Right kidney (tissue), 1 donor: ENCODE results near the gene KRTAP17-1.
"Not testable (repeated sequence)": the region's sequence is repeated elsewhere in the genome, so short reads cannot be mapped to it uniquely, and the experiment has no call there.

Experiments used
- DNase-seq: peaks from one replicate; pipeline ENCODE4 v3.0.0-alpha.2; 2016

Gene KRTAP17-1

DNA sequence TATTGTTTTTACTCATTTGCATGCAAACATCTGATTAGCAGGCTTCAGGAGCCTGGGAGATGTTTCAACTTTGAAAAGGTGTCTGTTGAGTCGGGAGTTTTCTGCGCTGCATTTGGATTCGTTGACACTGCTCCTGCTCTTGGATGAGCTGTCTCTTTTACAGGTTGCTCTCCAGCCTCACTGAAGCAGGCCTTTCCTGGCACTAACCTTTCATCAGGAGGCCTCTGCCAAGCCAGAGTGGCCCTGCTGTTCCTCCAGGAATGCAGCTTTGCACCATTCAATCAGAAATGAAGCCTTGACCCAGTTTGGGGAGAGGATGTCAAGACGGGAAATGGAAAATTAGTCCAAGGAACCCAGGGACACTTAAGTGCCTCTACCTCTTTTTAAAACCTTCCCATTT, 12.5 kb downstream of the KRTAP17-1 start:
- no peak for DNase-seq

DNA sequence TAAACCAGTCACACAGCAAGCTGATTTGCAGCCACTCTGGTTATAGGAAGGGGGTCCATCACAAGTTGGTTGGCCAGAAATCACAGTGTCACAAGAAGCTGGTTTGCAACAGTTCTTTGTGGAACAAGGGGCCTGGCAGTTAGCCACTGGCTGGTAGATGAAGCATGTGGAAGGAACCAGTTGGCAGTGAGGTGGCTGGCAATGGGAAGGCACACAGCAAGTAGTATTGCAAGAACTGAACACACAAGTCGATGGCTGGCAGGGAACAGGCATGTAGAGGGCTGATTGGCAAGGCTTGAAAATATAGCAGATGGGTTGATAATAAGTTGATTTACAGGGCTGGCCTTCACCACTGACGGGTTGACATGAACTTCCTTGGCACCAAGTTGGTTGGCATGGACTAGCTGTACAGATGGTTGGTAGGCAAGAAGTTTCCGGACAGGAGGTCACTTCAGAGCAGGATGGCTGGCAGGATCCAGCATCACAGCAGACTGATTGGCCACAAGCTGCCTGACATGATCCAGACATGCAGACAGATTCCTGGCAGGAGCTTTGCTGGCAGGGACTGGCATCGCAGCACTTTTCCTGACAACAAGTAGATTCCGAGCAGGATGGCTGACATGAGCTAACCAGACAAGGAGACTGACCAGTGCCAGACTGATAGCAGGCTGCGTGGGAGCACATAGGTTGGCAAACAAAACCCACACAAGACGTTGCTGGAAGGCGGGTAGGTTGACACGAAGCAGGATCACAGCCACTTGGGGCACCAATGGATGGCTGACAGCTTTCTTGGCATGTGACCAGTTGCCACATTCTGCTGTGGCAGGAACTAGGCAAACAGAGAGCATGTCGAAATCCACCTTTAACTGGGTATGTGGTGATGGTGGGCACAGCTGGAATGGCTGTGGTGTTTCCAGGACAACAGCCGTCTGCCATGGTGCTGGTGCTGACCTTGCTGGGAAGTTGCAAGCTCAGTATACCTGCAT, 13.3 kb downstream of the KRTAP17-1 start, which contains the start of gene KRTAP29-1:
Gene KRTAP29-1, minus strand, starts transcription at position 936 of the 986 bp plus-strand sequence. Its CDS starts 0 bp downstream, at position 936.
- no peak for DNase-seq

DNA sequence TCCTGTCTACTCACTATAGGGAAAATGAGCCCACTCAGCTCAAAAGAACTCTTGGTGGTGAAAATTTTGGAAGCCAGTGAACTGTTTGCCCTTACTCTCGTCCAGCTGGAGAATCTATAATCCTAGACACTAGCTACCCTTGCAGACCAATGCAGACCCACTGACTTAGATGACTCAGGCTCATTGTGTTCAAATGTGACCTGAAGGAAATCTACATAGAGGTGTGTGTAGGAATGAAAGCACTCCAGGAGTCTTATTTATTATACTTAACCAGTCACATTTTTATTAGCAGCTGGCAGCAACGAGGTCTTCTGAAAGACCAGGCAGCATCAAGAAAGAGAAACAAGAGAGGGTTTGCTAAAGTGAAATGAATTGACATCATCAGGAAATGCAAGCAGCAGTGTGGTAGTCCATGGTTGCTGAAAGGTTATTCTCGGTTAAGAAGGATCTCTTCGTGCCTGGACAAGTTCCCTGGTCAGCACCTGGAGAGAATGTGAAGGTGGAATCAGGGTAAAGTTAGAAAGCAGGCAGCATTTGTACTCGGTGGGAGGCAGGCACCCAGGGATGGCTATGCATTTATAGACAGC, 14.2 kb downstream of the KRTAP17-1 start:
- no peak for DNase-seq

DNA sequence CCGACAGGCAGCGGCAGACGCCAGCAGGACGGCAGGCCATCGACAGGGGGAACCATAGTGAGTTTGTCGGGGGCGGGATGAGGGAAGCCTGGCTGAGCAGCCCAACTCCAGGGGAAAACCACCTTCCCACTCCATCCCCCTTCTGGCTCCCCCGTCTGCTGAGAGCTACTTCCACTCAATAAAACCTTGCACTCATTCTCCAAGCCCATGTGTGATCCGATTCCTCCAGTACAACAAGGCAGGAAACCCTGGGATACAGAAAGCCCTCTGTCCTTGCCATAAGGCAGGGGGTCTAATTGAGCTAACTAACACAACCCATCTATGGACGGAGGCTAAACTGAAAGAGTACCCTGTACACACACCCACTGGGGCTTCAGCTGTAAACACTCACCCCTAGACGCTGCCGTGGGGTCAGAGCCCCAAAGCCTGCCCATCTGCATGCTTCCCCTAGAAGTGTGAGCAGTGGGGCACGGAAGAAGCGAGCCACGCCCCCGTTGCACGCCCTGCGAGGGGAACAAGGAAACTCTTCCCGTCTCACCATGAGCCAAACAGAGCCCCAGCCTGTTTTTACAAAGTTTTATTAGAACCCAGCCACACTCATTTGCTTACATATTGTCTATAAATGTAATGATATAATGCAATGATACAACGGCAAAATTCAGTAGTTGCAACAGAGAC, 16.9 kb downstream of the KRTAP17-1 start:
- DNase-seq = no peak

DNA sequence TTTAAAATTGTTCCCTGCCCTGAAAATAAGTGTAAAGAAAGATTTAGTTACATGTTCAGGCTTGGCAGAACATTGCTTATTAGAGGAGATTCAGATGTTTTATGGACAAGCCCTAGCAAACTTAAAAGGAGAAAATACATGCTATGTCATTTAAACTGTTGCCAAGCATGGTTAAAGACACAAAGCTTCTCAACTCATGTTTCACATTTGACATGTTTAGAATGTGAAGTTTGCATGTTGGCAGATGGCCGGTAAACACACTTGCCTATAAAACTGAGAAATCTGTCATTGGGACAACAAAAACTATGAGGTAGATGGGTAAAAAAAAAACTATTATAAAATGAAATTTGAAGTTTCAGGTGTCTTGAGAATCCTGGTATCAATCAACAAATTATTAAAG, 18.7 kb downstream of the KRTAP17-1 start:
- DNase-seq = no peak

DNA sequence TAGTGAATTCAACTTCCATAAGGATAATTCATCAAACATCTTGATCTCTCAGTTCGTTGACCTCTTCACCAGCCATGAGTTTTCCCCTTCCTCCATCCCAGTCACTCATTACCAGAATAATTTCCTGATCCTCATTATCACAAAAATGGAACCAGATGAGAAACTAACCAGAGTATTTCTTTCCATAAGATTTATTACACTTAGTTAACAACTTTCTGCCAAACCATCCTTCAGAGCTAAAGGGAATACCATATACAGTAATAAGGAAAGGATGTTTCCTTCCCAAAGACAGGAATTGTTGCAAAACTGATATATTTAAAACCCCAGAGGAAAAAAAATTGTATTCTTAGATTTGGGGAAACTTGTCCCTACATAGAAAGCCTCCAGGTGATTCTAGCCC, 21.5 kb downstream of the KRTAP17-1 start:
- DNase-seq = no peak

DNA sequence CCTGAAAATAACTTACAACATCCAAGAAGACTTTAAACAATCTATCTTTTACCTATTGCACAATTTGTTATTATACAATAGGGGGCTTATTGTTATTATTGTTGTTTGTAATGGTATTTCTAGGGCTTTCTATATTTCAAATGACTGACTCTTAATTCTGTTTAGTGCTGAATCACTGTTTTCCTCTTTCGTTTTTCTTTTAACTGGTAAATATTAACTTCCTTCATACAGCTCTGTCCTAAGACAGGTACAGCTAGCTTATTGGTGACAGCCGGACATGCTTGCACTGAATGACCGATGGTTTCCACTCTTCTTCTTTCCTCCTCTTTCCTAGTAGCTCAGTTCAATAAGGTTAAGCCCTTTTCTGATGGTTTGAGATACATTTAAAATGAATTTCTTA, 28.5 kb downstream of the KRTAP17-1 start:
- no peak for DNase-seq

DNA sequence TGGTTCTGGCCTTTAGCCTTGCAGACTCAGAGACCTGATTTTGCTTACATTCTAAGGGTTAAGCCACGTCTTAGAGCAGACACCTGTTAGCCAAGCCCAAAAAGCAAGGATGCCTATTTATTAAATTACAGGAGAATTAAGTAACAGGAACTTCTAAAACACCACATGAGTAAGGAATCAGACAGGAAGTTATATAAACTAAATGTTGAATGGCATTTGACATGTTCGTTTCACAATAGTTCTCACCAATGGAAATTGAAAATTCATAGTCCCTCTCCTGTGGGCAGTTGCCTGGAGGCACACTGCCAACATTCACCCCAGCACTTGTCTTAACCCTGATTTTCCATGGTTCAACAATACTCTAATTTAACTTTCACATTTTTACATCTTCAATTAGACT, 31.0 kb downstream of the KRTAP17-1 start:
- DNase-seq = no peak

DNA sequence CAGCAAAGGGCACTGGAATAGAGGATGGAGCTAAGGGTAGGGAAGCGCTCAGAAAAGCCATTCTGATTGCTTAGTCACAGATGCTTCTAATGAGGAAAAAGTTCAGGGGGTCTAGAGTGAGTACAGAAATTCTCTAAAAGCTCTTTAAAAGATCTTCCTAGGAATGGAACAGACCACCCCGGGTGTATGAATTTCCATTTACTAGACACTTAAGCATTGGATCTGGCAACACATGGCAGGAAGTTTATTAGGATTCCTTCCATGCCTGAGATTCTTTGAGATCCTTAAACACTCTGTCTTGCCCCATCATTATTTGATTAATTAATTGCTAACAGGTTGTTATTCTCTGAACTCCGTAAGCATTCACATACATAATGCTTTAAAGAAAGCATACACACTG, 31.5 kb downstream of the KRTAP17-1 start:
- no peak for DNase-seq

DNA sequence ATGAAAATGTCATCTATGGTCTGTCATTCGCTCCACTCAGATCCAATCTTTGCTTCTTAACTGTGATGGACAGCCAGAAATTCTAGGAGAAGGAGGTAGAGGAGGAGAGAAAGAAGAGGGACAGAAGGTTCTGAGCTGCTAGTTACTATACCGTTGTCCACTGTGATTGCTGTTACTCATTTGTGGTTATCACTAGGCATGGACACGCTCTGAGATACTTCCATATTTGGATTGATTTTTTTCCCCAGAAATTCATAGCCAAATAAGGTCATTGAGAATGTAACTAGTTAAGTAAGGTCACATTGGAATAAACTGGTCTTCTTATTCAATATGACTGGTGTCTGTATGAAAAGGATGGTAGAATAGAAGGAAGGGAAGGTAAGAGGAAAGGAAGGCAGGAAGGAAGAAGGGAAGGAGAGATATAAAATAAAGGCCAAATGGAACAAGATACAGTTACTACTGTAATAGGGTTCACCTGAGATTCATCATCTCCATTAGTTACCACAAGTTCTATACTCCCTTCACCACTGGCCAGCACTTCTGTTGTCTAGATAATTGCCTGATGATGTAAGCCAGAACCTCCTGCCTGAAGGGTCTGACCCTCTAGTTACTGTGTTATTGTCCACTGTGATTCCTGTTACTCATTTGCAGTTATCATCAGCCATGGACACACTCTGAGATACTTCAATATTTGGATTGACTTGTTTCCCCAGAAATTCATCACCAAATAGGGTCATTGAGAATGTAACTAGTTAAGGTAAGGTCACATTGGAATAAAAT, 37.1 kb downstream of the KRTAP17-1 start:
- no peak for DNase-seq

DNA sequence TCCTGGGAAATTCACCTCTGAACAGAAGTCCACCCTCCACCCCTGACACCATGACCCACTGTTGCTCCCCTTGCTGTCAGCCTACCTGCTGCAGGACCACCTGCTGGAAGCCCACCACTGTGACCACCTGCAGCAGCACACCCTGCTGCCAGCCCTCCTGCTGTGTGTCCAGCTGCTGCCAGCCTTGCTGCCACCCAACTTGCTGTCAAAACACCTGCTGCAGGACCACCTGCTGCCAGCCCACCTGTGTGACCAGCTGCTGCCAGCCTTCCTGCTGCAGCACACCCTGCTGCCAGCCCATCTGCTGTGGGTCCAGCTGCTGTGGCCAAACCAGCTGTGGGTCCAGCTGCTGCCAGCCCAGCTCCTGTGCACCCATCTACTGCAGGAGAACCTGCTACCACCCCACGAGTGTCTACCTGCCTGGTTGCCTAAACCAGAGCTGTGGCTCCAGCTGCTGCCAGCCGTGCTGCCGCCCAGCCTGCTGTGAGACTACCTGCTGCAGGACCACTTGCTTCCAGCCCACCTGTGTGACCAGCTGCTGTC, 39.8 kb downstream of the KRTAP17-1 start, which contains the start of gene KRTAP9-7:
Gene KRTAP9-7, plus strand, starts transcription at position 51 of the 543 bp plus-strand sequence. Its CDS starts 0 bp downstream, at position 51.
- DNase-seq = not testable (repeated sequence)

DNA sequence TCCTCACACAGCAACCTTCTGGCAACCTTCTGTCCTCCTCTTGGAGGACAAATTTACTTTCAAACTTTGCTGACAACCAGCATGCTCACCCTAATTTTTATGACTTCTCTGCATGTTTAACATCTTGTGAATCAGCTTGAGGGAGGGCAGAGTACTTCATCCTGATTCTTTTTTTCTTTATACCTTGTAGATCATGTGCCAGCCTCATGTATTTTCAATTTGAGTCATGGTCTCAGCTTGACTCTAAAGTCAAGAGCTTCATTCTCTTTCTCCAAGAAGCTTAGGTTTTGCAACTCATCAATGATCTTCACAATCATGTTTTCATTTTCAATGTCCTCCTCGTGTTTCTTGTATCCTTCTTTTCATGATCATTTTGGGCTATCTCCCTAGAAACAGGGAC, 43.7 kb downstream of the KRTAP17-1 start:
- DNase-seq = no peak

DNA sequence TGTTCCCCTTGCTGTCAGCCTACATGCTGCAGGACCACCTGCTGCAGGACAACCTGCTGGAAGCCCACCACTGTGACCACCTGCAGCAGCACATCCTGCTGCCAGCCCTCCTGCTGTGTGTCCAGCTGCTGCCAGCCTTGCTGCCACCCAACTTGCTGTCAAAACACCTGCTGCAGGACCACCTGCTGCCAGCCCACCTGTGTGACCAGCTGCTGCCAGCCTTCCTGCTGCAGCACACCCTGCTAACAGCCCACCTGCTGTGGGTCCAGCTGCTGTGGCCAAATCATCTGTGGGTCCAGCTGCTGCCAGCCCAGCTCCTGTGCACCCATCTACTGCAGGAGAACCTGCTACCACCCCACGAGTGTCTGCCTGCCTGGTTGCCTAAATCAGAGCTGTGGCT, 44.2 kb downstream of the KRTAP17-1 start:
- DNase-seq = not testable (repeated sequence)

DNA sequence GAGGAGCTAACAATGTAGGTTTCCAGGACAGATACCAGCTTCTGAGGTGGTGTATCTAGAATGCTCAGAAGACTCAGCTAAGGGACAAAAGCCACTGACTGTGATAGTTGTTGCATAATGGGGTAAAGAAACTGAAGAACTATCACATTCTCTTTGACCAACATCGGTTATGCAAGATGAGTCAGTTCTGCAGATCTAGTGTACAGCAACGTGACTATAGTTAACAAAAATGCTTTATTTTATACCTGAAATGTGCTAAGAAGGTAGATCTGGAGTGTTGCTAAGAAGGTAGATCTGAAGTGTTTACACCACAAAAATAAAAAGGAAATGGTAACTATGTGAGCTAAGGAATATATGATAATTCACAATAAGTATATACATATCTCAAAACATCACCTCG, 47.8 kb downstream of the KRTAP17-1 start:
- DNase-seq = no peak

DNA sequence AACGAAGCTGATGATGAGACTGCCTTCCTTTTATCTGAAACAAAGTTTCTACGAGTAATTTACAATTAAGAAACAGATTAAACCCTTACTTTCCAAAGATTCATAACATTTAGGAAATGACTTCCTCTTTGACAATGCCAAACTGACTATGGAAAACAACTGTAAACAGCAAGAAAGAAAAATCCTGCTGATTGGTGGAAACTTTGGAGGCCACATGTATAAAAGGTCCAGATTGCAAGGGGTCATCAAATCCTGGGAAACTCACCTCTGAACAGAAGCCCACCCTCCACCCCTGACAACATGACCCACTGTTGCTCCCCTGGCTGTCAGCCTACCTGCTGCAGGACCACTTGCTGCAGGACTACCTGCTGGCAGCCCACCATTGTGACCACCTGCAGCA, 50.4 kb downstream of the KRTAP17-1 start, which contains the start of gene KRTAP9-6:
Gene KRTAP9-6, plus strand, starts transcription at position 301 of the 400 bp plus-strand sequence. Its CDS starts 0 bp downstream, at position 301.
- no peak for DNase-seq
